Renal pelvis (tissue), 4 donors: Measurements from ENCODE around the gene NEGR1. TPM values are rescaled to one million over a fixed set of nuclear protein-coding genes. Genes with fewer than 3 reads are reported as not detected.

Source experiments
- DNase-seq: peaks from one replicate; pipeline ENCODE4 v3.0.0-alpha.2; 2013
- polyA plus RNA-seq, 3 donors: library from polyadenylated mRNA; unstranded; fragments of 120-200 nt; gene quantifications; one replicate each; pipeline ENCODE4 v1.2.1, GENCODE V29; 2013; ENCODE audit not compliant: insufficient read length in 3 of 3

NEGR1 gene
- polyA plus RNA-seq, 3 donors, result 3.3 to 4.8 (median 3.5) TPM

- no peak for DNase-seq
Measured at GRCh38 chr1:71362691-71363090, 919.6 kb downstream of the NEGR1 start.

DNA sequence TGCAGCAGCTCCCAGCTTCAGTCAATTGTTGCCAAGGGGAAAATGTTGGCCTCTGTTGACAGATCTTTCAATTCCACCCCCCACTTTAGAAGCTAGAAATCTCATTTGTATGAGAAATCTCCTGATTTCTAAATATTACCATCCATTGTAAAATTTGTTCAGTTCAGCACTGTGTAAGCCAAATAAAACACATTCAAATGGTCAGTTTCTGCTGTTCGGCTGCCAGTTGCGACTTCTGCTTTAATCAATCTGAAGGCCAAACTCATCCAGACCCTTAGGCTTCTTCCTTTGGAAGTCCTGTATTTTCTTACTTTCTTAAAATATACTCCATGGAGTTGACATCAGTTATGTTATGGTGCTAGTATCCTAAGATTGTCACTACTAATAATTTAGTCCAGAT lies 920.3 kb downstream of the NEGR1 start:
- DNase-seq, result no peak

DNA sequence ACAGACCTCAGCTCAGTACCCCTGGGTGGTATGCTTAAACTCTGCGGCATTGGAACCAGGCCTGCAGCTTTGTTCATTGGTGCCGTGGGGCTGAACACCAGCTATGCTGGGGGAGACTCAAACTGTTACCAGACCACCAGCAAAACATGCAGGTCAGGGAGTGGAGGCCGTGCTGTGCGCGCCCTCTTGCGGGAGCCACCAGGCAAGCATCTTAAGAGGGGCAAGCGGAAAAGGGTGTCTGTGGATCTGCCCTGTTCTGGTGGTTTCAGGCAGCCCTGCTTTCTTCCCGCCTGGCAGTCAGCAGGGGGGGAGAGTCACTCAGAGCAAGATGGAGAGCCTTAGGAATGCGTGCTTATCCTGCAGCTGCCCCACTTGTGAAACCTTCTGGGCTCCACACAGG lies 924.6 kb downstream of the NEGR1 start:
- DNase-seq, result no peak

- no peak for DNase-seq
Measured at GRCh38 chr1:71351438-71351837, 930.9 kb downstream of the NEGR1 start.

- no peak for DNase-seq
Measured at GRCh38 chr1:71350805-71351204, 931.5 kb downstream of the NEGR1 start.

- no peak for DNase-seq
Measured at GRCh38 chr1:71350330-71350729, 932.0 kb downstream of the NEGR1 start.
